Islet of Langerhans (tissue), 1 donor: ENCODE measurements around the gene MREG.
"Not testable (repeated sequence)": the region's sequence is repeated elsewhere in the genome, so short reads cannot be mapped to it uniquely, and the experiment has no call there.

Experiments
- FAIRE-seq: peaks from one replicate; lab custom pipeline; 2011; peaks lifted over from hg19 to GRCh38; lab: Jason Lieb, UNC

MREG gene

GRCh38 chr2:215988556-215989207 lies 24.7 kb downstream of the MREG start:
- not testable (repeated sequence) for FAIRE-seq

- FAIRE-seq, result no peak
Measured at GRCh38 chr2:215985257-215985656, 28.1 kb downstream of the MREG start.

DNA sequence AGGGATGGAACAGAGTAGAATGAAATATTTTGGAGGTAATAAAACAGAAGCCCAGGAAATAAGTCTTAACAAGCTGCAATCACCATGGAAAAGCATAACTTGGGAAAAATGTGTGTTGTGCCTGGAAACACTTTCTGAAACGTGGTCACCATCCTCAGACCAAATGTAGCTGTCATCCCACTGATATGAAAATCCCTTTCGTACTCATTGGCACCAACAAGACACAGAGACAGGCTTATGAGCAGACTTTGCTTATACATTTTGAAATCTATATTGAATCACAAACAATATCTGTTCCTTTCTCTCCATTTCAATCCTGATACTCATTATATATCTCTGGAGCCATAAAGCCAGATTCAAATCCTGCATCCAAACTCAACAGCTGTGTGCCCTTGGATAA lies 28.7 kb downstream of the MREG start:
- no peak for FAIRE-seq

DNA sequence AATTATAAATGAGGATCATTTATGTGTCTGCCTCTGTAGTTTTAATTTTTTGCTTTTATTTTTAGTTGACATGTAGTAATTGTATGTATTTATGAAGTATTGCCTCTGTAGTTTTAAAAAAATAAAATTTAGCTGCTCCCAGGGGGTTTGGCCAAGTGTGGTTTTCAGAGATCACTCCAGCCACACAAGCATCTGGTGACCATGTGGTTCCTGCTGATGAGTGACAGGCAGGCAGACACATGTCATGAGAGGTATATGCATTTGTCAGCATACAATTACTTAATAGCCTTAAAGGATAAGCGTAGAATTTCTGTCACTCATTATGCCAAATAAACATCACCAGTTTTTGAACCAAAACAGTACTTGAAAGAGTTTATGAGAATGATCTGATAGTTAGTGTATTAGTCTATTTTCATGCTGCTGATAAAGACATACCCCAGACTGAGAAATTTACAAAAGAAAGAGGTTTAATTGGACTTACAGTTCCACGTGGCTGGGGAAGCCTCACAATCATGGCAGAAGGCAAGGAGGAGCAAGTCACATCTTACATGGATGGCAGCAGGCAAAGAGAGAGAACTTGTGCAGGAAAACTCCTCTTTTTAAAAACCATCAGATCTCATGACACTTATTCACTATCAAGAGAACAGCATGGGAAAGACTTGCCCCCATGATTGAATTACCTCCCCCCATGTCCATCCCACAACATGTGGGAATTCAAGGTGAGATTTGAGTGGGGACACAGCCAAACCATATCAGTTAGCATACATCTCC lies 29.6 kb downstream of the MREG start:
- FAIRE-seq, result no peak

GRCh38 chr2:215982465-215982875 lies 30.9 kb downstream of the MREG start:
- no peak for FAIRE-seq

DNA sequence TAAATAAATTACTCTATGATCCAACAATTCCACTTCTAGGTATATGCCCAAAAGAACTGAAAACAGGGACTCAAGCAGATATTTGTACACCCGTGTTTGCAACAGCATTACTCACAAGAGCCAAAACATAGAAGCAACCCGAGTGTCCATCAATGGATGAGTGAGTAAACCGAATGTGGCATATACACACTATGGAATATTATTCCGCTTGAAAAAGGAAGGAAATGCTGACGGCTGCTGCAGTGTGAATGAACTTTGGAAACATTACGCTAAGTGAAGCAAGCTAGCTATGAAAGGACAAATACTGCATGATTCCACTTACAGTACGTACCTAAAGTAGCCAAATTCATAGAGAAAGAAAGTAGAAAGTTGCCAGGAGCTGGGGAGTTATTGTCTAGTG lies 32.2 kb downstream of the MREG start:
- FAIRE-seq, result no peak

DNA sequence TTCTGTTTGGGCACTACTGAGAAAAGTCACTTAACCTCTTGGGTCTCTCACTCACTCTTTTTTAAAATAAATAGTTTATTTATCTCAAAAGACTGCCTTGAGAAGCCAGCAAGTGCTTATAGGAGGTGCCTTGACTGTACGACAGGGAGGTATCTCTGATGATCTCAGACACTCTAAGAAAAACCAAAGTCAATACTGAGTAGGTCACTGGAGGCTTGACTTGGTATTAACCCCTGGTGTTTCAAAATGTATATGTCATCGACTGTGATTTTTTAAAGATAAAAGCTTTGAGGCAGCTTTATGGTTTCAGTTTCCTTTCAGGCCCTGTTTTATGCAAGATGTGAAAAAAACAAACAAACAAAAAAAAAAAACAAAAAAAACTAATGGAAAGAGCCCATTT lies 33.7 kb downstream of the MREG start:
- FAIRE-seq, result no peak

- FAIRE-seq, result no peak
Measured at GRCh38 chr2:215974700-215975429, 38.5 kb downstream of the MREG start.

- FAIRE-seq, result no peak
Measured at GRCh38 chr2:215973954-215974699, 39.2 kb downstream of the MREG start.

DNA sequence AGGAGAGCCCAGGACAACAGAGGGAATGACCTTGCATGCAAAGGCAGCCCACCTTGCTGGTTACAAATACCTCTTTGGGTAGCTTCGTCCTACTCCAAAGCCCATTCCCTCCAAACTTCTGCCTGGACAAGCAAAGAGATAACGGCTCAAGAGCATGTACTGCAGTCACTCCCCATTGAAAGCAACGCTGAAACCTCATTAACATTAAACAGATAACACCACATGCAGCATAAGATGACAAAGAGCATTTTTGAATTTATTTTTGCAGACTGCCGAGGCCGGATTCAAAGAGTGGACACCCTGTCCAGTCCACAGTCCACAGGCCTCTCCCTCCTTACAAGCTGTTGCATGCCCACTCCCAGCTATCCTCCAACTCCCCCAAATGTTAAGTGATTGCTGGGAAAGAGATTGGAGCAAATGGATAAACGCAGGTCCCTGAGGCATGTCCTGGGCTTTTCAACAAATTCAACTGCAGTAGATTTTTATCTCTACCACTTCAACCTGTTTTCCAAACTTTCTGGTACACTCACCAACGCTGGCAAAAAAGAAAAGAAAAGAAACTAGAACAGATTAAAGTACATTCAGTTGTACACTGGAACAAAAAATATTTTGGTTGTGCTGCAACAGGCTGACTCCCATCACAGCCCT lies 40.1 kb downstream of the MREG start:
- no peak for FAIRE-seq

DNA sequence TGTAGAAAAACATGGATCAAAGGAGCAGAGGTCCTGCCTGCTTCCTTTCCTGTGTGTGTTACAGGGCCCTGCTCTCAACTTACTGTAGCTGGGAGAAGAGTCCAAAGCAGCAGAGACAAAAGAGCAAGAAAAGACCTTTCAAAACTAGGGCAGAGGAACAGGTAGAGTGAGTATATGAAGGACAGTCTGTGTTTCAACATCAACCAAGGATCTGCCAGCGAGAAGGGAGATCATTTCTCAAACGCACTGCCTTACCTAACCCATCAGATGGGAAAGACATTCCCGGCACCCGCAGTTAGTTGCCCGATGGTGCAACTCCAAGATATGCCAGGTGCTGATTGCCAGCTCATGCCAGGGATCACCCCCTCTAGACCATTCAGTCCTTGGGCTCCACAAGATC lies 41.7 kb downstream of the MREG start:
- FAIRE-seq, result no peak

DNA sequence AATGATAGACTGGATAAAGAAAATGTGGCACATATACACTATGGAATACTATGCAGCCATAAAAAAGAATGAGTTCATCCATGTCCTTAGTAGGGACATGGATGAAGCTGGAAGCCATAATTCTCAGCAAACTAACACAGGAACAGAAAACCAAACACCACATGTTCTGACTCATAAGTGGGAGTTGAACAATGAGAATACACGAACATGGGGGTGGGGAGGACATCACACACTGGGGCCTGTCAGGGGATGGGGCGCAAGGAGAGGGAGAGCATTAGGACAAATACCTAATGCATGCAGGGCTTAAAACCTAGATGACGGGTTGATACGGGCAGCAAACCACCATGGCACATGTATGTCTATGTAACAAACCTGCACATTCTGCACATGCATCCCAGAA lies 42.5 kb downstream of the MREG start:
- not testable (repeated sequence) for FAIRE-seq

- no peak for FAIRE-seq
Measured at GRCh38 chr2:215970425-215970824, 42.9 kb downstream of the MREG start.

DNA sequence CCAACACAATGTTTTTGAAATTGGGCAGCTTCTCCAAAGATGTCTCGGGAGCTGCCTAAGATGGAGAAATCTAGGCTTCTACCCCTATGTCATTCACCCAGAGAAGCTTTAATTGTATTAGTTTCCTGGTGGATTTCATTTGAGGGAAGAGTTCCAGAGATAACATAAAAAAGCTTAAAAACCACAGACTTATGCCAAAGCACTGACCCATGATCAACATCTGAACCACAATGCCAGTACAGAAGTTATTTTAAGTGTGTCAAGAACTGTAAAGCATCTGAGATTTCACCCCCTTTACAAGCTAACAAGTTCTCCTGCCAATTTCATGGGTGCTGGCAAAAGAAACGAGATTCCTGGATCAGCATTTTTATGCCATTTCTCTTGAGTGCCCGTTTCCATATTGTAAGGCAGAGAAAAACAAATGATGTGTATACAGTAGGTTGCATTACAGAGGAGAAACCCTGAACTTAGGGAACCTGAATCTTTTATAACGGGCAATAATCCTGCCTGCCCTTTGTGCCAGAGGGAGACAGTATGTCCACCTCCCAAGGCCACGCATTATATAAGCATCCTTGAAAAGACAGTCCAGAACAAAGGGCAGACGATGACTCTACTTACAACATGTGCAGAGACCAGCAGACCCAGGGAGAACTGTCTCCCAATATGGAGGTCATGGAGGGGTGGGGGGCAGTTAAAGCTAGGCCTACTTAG lies 44.1 kb downstream of the MREG start:
- no peak for FAIRE-seq

GRCh38 chr2:215968499-215968898 lies 44.9 kb downstream of the MREG start:
- no peak for FAIRE-seq

GRCh38 chr2:215967590-215968378 lies 45.6 kb downstream of the MREG start:
- no peak for FAIRE-seq

DNA sequence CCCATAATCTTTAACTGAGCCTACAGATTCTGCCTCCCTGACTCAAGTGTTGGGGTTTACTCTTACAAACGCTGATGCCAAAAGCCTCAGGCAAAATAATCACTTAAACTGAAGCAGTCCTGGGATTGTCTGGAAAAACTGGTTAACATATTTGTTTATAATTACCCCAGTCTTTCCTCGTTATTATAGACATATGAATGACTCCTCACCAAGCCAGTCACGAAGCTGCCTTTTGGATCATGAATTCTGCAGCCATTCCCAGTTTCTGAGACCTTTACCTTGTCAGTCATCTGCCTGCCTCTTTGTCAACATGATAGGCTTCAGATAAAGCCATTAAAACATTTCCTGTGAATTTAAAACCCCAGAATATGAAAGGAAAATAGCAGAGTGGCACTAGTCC lies 46.4 kb downstream of the MREG start:
- FAIRE-seq, result no peak

GRCh38 chr2:215966274-215966673 lies 47.1 kb downstream of the MREG start:
- FAIRE-seq, result no peak

DNA sequence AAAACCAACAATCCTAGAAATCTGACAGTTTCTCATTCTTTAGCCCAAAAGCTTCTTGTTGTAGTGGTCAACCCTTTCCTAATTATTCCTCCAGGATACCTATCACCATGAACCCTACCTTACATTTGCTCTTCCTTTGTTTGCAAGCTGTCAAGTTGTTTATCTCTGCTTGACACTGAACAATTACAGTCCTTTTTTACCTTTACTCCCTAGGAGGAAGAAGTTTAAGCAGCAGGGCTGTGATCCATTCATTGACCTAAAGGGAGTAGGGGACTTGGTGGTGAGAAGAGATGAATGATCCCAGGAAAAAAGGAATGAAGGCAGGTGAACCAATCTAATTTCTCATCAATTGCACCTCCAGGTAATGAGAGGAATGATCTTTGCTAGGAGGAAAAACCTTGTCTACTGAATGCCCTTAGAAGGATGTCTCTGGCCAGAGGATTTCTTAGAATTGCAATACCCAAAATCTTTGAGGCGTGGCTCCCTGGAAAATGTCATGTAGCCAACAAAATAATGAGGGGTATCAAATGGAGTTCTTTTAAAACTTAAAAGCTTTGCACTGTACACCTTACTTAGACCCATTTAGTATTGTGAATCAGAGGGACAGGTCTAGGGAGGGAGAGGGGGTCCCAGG lies 47.7 kb downstream of the MREG start:
- FAIRE-seq, result no peak

DNA sequence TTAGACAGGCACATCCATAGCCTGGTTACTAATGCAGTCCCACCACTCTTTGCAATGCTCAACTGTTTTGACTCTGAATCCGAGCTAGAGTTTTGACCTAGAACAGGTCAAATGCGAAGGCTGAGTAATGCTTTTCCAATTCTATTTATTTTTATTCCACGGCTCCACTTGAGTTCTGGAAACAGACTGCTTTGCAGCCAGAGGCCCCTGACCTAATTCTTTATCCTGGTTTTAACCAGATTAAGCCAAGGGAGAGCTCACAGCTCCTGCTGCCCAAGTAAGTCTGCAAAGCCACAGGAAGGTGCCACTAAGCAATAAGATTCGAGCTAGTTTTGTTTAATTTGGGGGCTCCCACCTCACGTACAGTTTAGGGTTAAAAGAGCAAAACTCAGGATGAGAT lies 51.4 kb downstream of the MREG start:
- no peak for FAIRE-seq
